Stimulated activated CD8-positive, alpha-beta memory T cell treated with anti-CD3 and anti-CD28 coated beads, Interleukin-4, amount 100 ng/mL, for 24 hours (primary cell): ENCODE data around the gene ZCWPW1.

Experiments used
- DNase-seq: peaks from one replicate; pipeline ENCODE4 v3.0.0-alpha.2; 2020; ENCODE audit warnings: low read depth

The ZCWPW1 gene

GRCh38 chr7:100431286-100431735 lies 2.8 kb upstream of the ZCWPW1 start:
- DNase-seq, result no peak

- DNase-seq, result no peak
Measured at GRCh38 chr7:100430493-100431285, 2.2 kb upstream of the ZCWPW1 start.

DNA sequence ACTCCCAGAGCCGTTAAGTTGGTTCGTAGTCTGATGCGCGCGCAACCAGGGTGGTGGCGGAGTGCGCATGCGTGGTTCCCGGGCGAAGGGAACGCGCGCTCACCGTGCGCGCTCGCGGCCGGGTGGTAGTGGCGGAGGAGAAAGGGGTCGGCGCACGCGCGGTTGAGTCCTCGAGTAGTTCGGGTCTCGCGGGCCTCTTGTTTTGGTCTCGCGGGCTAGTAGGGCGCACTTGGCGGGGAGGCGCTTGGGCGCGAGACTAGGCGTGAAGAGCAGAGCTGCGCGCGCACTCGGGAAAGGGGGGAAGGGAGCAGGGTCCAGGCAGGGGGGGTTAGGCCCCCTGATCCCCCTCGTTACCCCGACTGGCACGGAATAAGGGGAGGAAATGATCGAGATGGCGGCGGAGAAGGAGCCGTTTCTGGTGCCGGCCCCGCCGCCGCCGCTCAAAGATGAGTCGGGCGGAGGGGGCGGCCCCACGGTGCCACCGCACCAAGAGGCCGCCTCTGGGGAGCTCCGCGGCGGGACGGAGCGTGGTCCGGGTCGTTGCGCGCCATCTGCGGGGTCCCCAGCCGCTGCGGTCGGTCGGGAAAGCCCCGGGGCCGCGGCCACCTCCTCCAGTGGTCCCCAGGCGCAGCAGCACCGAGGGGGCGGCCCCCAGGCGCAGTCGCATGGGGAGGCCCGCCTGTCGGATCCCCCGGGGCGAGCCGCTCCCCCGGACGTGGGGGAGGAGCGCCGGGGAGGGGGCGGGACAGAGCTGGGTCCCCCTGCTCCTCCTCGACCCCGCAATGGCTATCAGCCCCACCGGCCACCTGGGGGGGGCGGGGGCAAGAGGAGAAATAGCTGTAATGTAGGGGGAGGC lies 1.4 kb upstream of the ZCWPW1 start, which contains the start of gene MEPCE:
MEPCE (plus strand) TSS at position 195 of the 856 bp plus-strand sequence; CDS start at position 383, 188 bp downstream.
- DNase-seq, result peak; percentile 94

GRCh38 chr7:100428967-100429636 lies 599 bp upstream of the ZCWPW1 start:
- DNase-seq, result peak; percentile 100

DNA sequence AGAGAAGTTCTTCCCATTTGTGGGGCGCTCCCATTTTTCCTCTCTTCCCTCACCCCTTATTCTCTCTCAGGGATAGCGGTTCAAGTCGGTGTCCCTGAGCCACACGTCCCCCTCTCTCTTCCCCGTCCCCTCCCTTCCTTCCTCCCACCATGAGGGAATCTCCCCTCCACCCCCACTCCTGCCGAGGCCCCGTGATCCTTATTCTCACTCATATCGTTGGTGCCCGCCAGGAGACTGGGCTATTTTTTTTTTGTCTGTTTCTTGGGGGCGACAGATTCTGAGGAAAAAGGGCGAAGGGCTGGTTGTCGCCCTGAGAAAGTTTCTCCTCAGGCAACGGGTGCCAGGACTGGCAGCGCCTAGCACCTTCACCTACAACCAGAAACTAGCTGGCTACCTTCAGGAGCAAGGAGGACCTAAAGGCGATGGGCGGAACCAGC lies 723 bp downstream of the ZCWPW1 start:
- DNase-seq, result no peak

- DNase-seq, result no peak
Measured at GRCh38 chr7:100426516-100426915, 2.0 kb downstream of the ZCWPW1 start.

DNA sequence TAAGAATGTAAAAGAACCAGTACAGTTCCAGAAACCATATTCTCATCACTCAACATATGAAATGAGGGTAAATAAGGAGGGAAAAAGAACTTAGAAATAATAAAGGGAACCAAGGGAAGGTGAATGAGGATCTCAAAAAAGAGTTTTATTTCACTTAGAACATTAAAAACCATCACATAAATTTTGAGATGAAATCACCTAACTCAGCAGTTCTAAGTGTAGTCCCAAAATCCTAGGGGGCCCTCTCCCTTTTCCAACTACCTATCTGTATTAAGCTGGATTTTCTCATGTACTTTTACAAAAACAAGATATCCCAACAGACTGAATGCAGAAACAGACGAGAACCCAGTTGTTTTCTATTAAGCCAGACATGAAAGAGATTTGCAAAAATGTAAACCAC lies 3.2 kb downstream of the ZCWPW1 start:
- no peak for DNase-seq

DNA sequence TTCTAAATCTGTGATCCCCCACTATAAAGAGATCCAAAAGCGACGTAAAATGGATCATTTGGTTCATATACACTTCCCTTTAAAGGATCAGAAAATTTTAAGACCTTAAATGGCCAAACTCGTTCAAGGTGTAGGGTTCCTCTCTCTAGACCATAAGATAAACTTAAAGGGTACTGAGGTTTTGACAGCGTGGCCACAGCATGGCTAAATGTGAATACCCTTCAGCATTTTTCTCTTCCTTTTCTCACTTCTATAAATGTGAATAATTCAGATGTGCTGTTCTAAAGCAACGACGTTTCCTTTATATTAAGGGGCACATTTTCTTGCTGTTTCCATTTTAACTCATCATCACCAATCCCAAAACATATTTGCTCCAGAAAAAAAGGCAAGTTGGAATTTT lies 5.2 kb downstream of the ZCWPW1 start:
- DNase-seq, result no peak

DNA sequence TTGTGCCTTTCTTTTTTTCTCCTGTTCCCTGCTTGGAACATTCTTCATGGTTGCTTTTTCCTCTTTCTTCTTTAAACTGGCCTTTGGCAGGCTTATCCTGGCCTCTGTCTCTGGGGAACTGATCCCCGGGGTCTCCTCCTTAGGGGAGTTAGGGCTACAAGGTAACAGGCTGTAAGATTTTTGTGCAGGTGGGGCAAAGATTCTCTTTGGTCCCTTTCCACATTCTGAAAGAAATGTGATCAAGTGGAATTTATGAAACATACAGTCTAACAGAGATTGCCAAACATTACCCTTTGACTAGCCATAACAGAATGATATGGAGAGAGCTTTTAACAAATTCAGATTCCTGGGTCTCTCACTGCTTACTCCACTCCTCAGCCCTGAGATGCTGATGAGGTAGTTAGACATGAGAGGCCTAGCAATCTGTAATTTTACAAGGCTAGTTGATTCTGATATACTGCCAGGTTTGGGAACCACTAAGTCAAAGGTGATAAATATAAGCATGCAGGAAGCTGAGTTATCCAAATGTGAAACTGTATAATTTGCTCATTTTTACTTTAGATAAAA lies 8.8 kb downstream of the ZCWPW1 start:
- no peak for DNase-seq

DNA sequence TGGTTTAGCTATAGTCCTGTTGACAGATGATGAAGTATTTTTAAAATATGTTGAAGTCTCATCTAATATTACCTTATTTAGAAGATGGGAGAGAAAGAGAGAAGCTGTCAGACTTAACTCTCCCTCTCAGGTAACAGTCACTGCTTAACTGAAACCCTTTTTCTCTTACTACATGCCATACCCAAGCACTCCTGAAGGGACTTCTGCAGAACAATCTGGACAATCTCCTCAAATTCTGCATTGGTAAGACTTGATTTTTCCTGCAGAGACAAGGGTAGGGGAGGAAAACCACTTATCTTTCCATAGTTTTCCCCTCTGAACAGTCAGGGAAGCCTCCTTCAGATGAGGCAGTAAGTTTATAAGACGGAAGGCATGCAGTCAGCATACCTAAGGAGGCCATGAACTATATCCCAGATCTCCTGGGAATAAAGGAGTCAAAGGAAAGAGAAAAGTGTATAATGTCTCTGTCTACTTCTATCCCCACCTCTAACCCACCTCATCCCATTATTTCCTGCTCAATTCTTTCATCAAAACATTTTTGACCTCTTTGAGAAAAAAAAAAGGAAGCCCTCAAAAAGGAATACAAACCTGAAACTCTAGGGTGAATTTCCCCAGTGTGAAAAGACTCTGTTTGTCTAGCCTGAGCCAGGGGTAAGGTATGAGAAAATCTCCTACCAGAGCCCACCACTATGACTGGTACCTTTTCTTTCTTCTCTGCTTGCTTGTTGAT lies 9.4 kb downstream of the ZCWPW1 start:
- no peak for DNase-seq

DNA sequence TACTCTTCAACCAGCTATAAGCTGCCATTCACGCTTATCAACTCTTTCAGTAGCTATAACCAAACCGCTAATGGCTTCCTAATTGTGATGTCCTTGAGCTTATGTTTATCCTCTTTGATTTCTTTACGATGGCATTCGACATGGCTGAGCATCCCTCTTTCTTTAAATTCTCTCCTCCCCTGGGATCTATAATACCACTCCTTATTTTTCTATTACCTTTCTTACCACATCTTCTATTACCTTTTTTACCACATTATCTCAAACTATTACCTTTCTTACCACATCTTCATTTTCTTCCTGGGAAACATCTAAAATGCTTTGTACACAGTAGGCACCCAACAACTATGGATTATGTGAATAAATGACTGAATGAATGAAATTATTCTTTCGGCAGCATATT lies 13.1 kb downstream of the ZCWPW1 start:
- DNase-seq, result no peak

GRCh38 chr7:100413889-100414288 lies 14.6 kb downstream of the ZCWPW1 start:
- DNase-seq, result no peak

- no peak for DNase-seq
Measured at GRCh38 chr7:100413346-100413745, 15.2 kb downstream of the ZCWPW1 start.

DNA sequence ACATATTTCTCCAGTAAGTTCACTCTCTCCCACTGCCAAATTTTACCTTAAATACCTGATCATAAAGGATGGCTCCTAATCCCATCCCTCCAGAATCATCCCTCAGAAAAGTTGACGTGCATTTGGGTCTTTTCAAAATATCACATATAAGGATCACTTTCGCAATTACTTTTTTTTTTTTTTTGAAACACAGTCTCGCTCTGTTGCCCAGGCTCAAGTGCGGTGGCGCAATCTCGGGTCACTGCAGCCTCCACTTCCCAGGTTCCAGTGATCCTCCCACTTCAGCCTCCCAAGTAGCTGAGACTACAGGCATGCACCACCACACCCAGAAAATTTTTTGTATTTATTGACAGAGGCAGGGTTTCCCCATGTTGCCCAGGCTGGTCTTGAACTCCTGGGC lies 17.4 kb downstream of the ZCWPW1 start:
- no peak for DNase-seq

DNA sequence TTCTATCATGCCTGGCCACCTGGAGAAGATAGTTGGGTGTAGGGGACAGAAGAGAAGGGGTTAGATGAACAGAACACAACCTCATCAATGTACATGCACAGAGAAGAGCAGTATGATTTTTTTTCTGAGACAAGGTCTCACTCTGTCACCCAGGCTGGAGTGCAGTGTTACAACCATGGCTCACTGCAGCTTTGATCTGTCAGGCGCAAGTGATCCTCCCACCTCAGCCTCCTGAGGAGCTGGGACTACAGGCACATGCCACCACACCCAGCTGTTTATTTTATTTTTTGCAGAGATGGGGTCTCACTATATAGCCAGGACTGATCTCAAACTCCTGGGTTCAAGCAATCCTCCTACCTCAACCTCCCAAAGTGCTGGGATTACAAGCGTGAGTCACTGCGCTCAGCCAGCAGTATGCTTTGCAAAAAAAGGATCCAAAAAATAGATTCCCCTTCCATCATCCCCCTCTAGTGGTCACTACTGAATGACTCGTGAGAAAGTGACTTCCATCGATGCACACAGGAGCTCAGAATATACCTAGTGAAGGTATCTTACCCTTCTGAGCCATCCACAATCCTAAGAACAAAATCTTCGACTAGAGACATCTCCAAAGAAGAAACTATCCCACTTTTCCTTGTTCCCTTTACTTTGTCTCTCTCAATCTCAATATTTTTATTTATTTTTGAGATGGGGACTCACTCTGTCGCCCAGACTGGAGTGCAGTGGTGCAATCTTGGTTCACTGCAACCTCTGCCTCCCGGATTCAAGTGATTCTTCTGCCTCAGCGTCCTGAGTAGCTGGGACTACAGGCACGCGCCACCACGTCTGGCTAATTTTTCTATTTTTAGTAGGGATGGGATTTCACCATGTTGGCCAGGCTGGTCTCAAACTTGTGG lies 21.0 kb downstream of the ZCWPW1 start:
- DNase-seq, result no peak

GRCh38 chr7:100406767-100407166 lies 21.7 kb downstream of the ZCWPW1 start:
- no peak for DNase-seq

DNA sequence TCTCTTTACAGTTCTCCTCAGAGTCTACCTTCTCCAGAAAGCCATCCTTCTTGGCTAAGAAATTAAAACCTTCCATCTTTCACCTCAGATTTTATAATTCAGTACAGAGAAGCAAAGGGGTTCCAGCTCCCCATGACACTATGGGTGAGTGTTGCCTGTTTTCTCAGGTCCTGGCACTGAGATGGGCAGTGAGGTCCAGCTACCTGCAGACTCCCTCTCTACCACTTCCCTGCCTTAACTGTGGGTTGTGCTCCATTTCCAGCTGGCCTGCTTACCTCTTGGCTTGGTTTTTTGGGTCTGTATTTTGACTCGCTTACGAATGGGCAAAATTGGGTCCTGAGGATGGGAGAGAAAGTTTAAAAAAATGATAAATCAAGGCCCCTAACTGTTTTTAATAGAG lies 26.3 kb downstream of the ZCWPW1 start:
- DNase-seq, result no peak

DNA sequence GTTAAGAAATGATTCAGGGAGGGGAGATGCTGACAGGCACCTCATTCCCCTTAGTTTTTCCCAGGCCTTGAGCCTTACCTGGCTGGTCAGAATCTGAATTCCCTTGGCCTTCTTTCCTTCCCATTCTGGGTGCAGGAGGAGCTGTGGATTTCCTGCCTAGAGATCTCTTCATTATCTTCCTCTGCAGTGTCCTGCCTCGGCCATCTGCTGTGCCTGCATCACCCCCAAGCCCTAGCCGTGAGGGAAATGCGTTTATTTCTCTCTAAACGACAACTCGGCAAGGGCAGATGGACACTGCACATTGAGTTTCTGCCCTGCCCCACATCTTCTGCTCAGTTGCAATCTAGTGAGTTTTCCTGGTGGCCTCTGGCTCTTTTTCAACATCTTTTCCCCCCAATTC lies 26.7 kb downstream of the ZCWPW1 start:
- DNase-seq, result no peak

DNA sequence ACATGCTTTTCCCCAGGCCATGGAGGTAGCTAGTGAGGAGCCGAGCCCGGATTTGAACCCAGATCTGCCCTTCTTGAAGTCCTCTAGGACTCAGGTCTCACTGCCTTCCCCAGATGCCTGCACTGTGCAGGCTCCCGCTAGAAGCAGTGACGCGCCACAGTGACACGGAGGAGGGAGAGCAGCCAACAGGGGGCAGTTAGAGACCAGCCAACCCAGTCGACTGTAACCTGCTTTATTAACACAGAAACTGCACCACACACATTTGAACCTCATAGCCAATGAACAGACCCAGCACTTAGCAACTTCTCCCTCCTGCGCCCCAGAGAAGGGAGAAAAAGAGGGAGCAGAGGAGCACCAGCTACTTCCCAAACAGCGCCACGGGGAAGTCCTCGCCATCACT lies 27.8 kb downstream of the ZCWPW1 start:
- DNase-seq, result no peak

- no peak for DNase-seq
Measured at GRCh38 chr7:100400041-100400440, 28.5 kb downstream of the ZCWPW1 start.
